Endothelial cell (in vitro differentiated cells): ENCODE results near the gene BID. TPM values are rescaled to one million over a fixed set of nuclear protein-coding genes. Genes with fewer than 3 reads are reported as not detected.

Experiments used
- DNase-seq: peaks from one replicate; pipeline ENCODE4 v3.0.0; 2021; ENCODE audit warnings: low spot score
- H3K27ac Mint-ChIP-seq: one replicate; pipeline ENCODE4 v1.8.0; 2021; ENCODE audit warnings: mixed read lengths, inconsistent platforms; ENCODE audit not compliant: unreplicated experiment
- H3K27me3 Mint-ChIP-seq: one replicate; pipeline ENCODE4 v1.8.0; 2021; ENCODE audit warnings: mild to moderate bottlenecking, moderate library complexity, mixed read lengths, inconsistent platforms; ENCODE audit not compliant: unreplicated experiment
- H3K36me3 Mint-ChIP-seq: one replicate; pipeline ENCODE4 v1.8.0; 2021; ENCODE audit warnings: mild to moderate bottlenecking, low read depth, mixed read lengths, inconsistent platforms; ENCODE audit not compliant: unreplicated experiment
- H3K4me1 Mint-ChIP-seq: one replicate; pipeline ENCODE4 v1.8.0; 2021; ENCODE audit warnings: mild to moderate bottlenecking, mixed read lengths, inconsistent platforms; ENCODE audit not compliant: unreplicated experiment
- H3K4me3 Mint-ChIP-seq: one replicate; pipeline ENCODE4 v1.8.0; 2021; ENCODE audit warnings: mild to moderate bottlenecking, mixed read lengths, inconsistent platforms; ENCODE audit not compliant: unreplicated experiment
- H3K9me3 Mint-ChIP-seq: one replicate; pipeline ENCODE4 v1.8.0; 2021; ENCODE audit warnings: mixed read lengths, inconsistent platforms; ENCODE audit not compliant: unreplicated experiment
- total RNA-seq: library from RNA; stranded (reverse); fragmentation: NEBNext Ultra II Directional; extraction: Animal tissue kit (Norgen Biotek cat#: 25700); gene quantifications from one replicate; pipeline ENCODE4 v1.2.1, GENCODE V29; 2021; ENCODE audit not compliant: unreplicated experiment
- TF ChIP-seq, protein P1 (sequence below): fragments of 200-600 bp; sonication (generic); IDR thresholded peaks from one replicate; pipeline ENCODE4 v1.5.0; 2021; ENCODE audit warnings: antibody characterized with exemption; ENCODE audit not compliant: unreplicated experiment

BID gene
- total RNA-seq, 1 donor from 2014 or later = 32.5 TPM

DNA sequence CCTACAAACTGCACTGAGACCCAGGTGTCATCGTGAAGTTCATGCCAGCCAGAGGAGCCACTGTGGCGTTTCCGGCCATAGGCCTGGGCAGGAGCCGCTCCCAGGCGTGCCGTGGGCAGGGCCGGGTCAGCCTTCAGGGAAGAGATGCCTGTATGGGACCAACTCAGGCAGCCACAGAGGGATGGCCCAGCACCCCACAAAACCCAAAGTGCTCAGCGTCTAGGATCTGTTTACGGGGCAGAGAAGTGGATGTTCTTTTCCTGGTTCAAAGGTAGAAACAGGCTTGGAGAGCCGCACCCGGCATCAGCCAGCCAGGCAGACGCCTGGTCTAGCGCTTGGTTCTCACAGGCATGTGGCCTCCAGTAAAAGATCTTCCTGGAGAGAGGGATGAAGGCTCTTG, 8.4 kb upstream of the BID start:
- H3K27ac Mint-ChIP-seq = no peak overlapping the region
- H3K4me1 Mint-ChIP-seq = peaks cover 56% of the 10 kb centered on the region
- H3K27me3 Mint-ChIP-seq = peaks cover 15% of the 10 kb centered on the region
- H3K36me3 Mint-ChIP-seq = peaks cover 5% of the 10 kb centered on the region
- DNase-seq = no peak
- TF ChIP-seq, protein P1, sequence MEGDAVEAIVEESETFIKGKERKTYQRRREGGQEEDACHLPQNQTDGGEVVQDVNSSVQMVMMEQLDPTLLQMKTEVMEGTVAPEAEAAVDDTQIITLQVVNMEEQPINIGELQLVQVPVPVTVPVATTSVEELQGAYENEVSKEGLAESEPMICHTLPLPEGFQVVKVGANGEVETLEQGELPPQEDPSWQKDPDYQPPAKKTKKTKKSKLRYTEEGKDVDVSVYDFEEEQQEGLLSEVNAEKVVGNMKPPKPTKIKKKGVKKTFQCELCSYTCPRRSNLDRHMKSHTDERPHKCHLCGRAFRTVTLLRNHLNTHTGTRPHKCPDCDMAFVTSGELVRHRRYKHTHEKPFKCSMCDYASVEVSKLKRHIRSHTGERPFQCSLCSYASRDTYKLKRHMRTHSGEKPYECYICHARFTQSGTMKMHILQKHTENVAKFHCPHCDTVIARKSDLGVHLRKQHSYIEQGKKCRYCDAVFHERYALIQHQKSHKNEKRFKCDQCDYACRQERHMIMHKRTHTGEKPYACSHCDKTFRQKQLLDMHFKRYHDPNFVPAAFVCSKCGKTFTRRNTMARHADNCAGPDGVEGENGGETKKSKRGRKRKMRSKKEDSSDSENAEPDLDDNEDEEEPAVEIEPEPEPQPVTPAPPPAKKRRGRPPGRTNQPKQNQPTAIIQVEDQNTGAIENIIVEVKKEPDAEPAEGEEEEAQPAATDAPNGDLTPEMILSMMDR = no peak
- H3K4me3 Mint-ChIP-seq = peak overlapping the region; percentile 21
- H3K9me3 Mint-ChIP-seq = no peaks in the 10 kb centered on the region

DNA sequence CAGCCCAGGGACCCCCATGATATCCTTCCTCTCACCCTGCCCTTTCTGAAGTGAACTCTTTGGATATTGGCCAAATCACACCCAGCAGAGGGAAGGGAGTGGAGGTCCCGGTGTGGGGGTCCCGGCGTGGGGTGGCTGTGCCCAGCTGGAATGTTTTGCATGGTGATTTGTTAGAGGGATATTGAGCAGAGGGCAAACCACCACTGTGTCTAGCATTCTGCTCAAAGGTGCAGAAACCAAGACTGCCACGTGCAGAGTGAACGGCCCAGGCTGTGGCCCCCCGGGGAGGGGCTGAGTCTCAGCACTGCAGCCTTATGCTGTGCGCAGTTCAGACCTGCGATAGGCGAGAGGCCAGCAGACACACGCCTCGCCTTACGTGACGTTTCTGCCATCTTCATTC, 7.9 kb upstream of the BID start:
- DNase-seq = no peak
- H3K27ac Mint-ChIP-seq = no peak overlapping the region
- H3K27me3 Mint-ChIP-seq = peaks cover 16% of the 10 kb centered on the region
- H3K4me1 Mint-ChIP-seq = peaks cover 56% of the 10 kb centered on the region
- H3K36me3 Mint-ChIP-seq = peaks cover under 1% of the 10 kb centered on the region
- TF ChIP-seq, protein P1 = no peak
- no peak overlapping the region for H3K4me3 Mint-ChIP-seq
- no peaks in the 10 kb centered on the region for H3K9me3 Mint-ChIP-seq

DNA sequence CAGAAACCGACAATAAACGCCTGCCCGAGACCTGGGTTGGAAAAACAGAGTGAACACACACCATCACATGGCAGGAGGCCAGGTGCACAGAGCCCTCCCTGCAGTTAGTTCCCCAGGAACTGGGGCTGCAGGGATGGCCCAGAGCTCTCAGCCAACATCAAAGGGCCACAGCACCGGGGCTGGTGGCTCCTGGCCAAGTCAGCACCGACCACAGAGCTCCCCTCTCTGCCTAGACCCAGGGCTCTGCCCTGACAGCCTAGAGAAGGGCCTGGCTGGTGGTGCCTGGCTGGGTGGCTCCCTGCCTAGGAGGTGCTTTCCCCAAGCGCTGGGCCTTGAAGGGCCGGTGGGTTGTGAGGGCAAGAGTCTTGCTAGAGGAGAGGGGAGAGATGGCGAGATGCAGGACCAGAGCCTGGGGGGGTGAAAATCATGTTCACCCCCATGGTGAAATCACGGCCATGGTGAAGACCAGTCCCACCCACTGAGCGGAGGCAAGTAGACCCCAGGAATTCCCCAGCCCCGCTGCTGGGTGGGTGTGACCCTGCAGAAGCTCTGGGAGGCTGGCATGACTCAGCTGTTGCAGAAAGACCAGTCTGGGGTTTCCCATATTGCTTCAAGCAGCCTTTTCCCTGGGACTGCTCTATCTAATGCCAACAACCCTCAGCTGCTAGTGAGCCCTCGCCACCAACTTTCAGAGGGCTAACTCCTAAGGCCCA, 7.2 kb upstream of the BID start:
- Mint-ChIP-seq H3K27ac (no peak overlapping the region), H3K4me1 (peaks cover 52% of the 10 kb centered on the region), H3K9me3 (no peaks in the 10 kb centered on the region), H3K36me3 (no peaks in the 10 kb centered on the region), H3K4me3 (no peak overlapping the region), H3K27me3 (peaks cover 16% of the 10 kb centered on the region)
- no peak for DNase-seq
- TF ChIP-seq, protein P1 = no peak

DNA sequence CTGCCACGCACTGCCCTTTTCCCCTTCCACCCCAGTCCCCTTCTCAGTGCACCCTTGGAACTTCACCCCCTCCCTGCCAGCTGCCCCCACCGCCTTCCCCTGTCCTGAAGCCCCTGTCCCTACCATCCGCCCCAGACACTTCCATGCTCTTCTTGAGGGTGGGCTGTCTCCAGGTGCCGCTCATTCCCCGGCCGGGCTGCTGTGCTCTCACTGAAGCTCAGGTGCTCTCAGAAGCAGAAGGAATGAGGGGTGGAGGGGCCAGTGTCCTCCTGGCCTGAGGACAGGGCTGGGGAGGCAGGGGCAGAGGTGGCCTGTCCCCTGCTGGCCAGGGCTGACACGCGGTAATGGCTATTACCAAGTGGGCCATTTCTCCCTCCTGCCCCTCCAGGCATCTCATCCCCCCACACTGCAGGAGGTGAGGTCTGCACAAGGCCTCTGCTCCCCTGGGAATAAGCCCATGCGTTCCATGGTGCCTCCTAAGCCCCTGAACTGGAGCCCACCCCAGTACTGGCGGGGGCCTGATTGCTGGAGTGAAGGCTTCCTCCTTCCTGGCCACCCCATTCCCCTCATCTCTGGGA, 6.6 kb upstream of the BID start:
- DNase-seq = no peak
- H3K9me3 Mint-ChIP-seq = no peaks in the 10 kb centered on the region
- TF ChIP-seq, protein P1 = no peak
- H3K27ac Mint-ChIP-seq = no peak overlapping the region
- peaks cover 11% of the 10 kb centered on the region for H3K27me3 Mint-ChIP-seq
- no peak overlapping the region for H3K4me3 Mint-ChIP-seq
- H3K36me3 Mint-ChIP-seq = no peaks in the 10 kb centered on the region
- peaks cover 54% of the 10 kb centered on the region for H3K4me1 Mint-ChIP-seq

DNA sequence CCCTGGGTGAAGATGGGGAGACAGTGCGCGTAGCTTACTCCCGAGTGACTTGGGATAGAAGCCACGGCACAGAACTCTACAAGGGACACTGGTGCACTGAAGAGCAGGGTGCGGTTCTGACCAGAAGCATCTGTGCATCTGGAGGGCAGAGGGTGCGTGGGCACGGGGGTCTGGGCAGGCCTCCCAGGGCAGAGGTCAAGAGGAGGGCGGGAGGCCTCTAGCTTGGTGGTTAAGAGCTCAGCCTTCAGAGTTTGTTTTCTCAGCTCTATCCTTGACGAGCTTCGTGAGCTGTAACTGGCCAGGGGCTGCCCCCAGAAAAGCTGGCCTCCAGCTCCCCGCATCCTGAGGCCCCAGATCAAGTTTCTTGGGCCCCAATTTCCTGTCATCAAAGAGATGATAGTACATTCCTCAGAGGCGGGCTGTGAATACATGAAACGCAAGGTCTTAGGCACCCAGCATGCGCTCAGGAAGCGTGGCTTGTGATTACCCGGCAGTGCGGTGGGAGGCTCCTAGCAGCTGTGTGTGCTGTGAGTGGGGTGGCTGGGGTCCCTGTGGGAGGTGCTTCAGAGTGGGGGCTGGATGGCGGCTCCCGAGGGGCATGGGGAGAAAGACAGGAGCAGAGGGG, 6.0 kb upstream of the BID start:
- H3K36me3 Mint-ChIP-seq = no peaks in the 10 kb centered on the region
- H3K4me1 Mint-ChIP-seq = peaks cover 56% of the 10 kb centered on the region
- peaks cover 8% of the 10 kb centered on the region for H3K27me3 Mint-ChIP-seq
- DNase-seq = no peak
- H3K4me3 Mint-ChIP-seq = no peak overlapping the region
- no peaks in the 10 kb centered on the region for H3K9me3 Mint-ChIP-seq
- H3K27ac Mint-ChIP-seq = no peak overlapping the region
- TF ChIP-seq, protein P1 = no peak
